HG03521 (cell line): ENCODE results near the gene HOXB1.

Source experiments
- ATAC-seq: cut with Tn5 transposase; IDR thresholded peaks from one replicate; pipeline ENCODE4 v1.9.1; 2021; ENCODE audit warnings: mild to moderate bottlenecking, moderate library complexity; ENCODE audit not compliant: unreplicated experiment

Gene HOXB1

GRCh38 chr17:48555258-48556228 lies 24.7 kb upstream of the HOXB1 start:
- no peak for ATAC-seq

GRCh38 chr17:48554412-48555257 lies 23.8 kb upstream of the HOXB1 start:
- no peak for ATAC-seq

- no peak for ATAC-seq
Measured at GRCh38 chr17:48553826-48554225, 23.0 kb upstream of the HOXB1 start.

GRCh38 chr17:48553190-48553547 lies 22.4 kb upstream of the HOXB1 start:
- ATAC-seq: no peak

GRCh38 chr17:48552466-48553189 lies 21.8 kb upstream of the HOXB1 start:
- no peak for ATAC-seq

- ATAC-seq: no peak
Measured at GRCh38 chr17:48551596-48552465, 21.0 kb upstream of the HOXB1 start.

GRCh38 chr17:48551214-48551555 lies 20.4 kb upstream of the HOXB1 start:
- ATAC-seq: no peak

GRCh38 chr17:48550502-48551213 lies 19.8 kb upstream of the HOXB1 start:
- ATAC-seq: no peak

GRCh38 chr17:48549914-48550501 lies 19.2 kb upstream of the HOXB1 start:
- no peak for ATAC-seq

GRCh38 chr17:48549281-48549630 lies 18.4 kb upstream of the HOXB1 start:
- ATAC-seq: no peak

- ATAC-seq: no peak
Measured at GRCh38 chr17:48548523-48549280, 17.9 kb upstream of the HOXB1 start.

- no peak for ATAC-seq
Measured at GRCh38 chr17:48547808-48548522, 17.2 kb upstream of the HOXB1 start.

- ATAC-seq: no peak
Measured at GRCh38 chr17:48546924-48547807, 16.4 kb upstream of the HOXB1 start.

- no peak for ATAC-seq
Measured at GRCh38 chr17:48546137-48546923, 15.5 kb upstream of the HOXB1 start.

GRCh38 chr17:48545539-48545938 lies 14.7 kb upstream of the HOXB1 start:
- no peak for ATAC-seq

GRCh38 chr17:48545022-48545375 lies 14.2 kb upstream of the HOXB1 start, which contains the start of gene HOXB2:
Gene HOXB2, minus strand, starts transcription at chr17:48545109. Its CDS starts 198 bp downstream, at chr17:48544911.
- no peak for ATAC-seq
